Loucy (cell line): ENCODE measurements around the gene HMG20B.

Experiments
- H2AFZ ChIP-seq: fragments of 200-600 bp; sonication (generic); 2 replicates; pipeline ENCODE4 v1.6.0; 2016; ENCODE audit warnings: antibody characterized with exemption, mild to moderate bottlenecking, low read length, moderate library complexity
- H3F3A ChIP-seq: fragments of 200-600 bp; 2 replicates; pipeline ENCODE4 v1.6.0; 2016; ENCODE audit warnings: antibody characterized with exemption, low read depth, mild to moderate bottlenecking
- H3K27me3 ChIP-seq: fragments of 200-600 bp; sonication (generic); 2 replicates; pipeline ENCODE4 v1.6.1; 2014; ENCODE audit warnings: low read length, mild to moderate bottlenecking; ENCODE audit not compliant: insufficient read depth, poor library complexity, severe bottlenecking
- H3K36me3 ChIP-seq: fragments of 200-600 bp; sonication (generic); 2 replicates; pipeline ENCODE4 v1.6.1; 2016; ENCODE audit warnings: low read length; ENCODE audit not compliant: insufficient read depth
- H3K4me1 ChIP-seq: fragments of 200-600 bp; sonication (generic); 2 replicates; pipeline ENCODE4 v1.5.1; 2014; ENCODE audit warnings: low read length, mild to moderate bottlenecking; ENCODE audit not compliant: insufficient read depth, poor library complexity, severe bottlenecking
- H3K4me2 ChIP-seq: fragments of 200-600 bp; sonication (generic); 2 replicates; pipeline ENCODE4 v1.6.0; 2014; ENCODE audit warnings: antibody characterized with exemption, low read length, low read depth, mild to moderate bottlenecking; ENCODE audit not compliant: poor library complexity, severe bottlenecking
- H3K4me3 ChIP-seq: fragments of 200-600 bp; sonication (generic); 2 replicates; pipeline ENCODE4 v1.5.1; 2014; ENCODE audit warnings: low read length, mild to moderate bottlenecking, mixed read lengths; ENCODE audit not compliant: poor library complexity, severe bottlenecking
- H3K79me2 ChIP-seq: fragments of 200-600 bp; sonication (generic); 2 replicates; pipeline ENCODE4 v1.6.1; 2014; ENCODE audit warnings: low read length; ENCODE audit not compliant: insufficient read depth
- H3K9ac ChIP-seq: fragments of 200-600 bp; sonication (generic); 2 replicates; pipeline ENCODE4 v1.6.0; 2014; ENCODE audit warnings: mild to moderate bottlenecking, low read depth, low read length, moderate library complexity; ENCODE audit not compliant: poor library complexity, severe bottlenecking
- H3K9me2 ChIP-seq: fragments of 200-600 bp; sonication (generic); replicated peaks from 2 replicates; pipeline ENCODE4 v1.6.1; 2016; ENCODE audit warnings: low read depth, low read length, mixed read lengths
- H3K9me3 ChIP-seq: fragments of 200-600 bp; sonication (generic); 2 replicates; pipeline ENCODE4 v1.6.1; 2014; ENCODE audit warnings: mild to moderate bottlenecking, antibody characterized with exemption, low read length, low read depth; ENCODE audit not compliant: insufficient read depth
- H4K20me1 ChIP-seq: fragments of 200-600 bp; sonication (generic); 2 replicates; pipeline ENCODE4 v1.6.0; 2014; ENCODE audit warnings: antibody characterized with exemption, low read length, mild to moderate bottlenecking; ENCODE audit not compliant: insufficient read depth, poor library complexity, severe bottlenecking
- CTCF ChIP-seq: fragments of 200-600 bp; sonication (generic); conservative IDR thresholded peaks from 2 replicates; pipeline ENCODE4 v1.5.1; 2014; ENCODE audit warnings: mild to moderate bottlenecking, antibody characterized with exemption, low read length
- EZH2phosphoT487 ChIP-seq: fragments of 200-600 bp; IDR thresholded peaks from 2 replicates; pipeline ENCODE4 v1.6.1; 2018; ENCODE audit warnings: antibody characterized with exemption, mild to moderate bottlenecking, moderate library complexity, borderline replicate concordance

Gene HMG20B

DNA sequence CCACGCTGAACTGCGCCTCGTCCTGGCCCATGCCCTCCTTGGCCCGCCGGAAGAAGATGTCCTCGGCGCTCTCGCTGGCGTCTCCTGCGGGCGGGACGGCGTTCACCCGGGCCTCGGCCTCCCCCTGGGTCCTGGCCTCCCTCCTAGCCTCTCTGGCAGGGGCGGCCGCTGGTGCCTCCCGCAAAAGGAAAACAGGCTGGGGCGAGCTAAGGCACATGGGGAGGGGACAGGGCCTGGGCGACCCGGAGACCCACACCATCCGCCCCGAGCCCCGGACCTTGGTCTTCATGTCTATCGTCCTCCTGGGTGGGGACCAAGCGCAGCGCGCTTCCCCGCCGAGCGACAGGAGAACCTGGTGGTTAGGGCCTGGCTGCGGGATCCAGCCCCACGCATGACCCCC is 39.6 kb downstream of the HMG20B start:
- Histone ChIP-seq H3K4me2 (no peak overlapping the region), H2AFZ (no peak overlapping the region), H3F3A (no peaks in the 10 kb centered on the region), H3K9me3 (no peaks in the 10 kb centered on the region), H3K9ac (no peak overlapping the region), H3K27me3 (no peaks in the 10 kb centered on the region), H4K20me1 (no peaks in the 10 kb centered on the region), H3K36me3 (peaks cover 7% of the 10 kb centered on the region; the same call in 1 of the 2 replicates), H3K79me2 (no peaks in the 10 kb centered on the region), H3K9me2 (no peaks in the 10 kb centered on the region), H3K4me3 (no peak overlapping the region), H3K4me1 (no peaks in the 10 kb centered on the region)
- TF ChIP-seq CTCF (no peak), EZH2phosphoT487 (no peak)

DNA sequence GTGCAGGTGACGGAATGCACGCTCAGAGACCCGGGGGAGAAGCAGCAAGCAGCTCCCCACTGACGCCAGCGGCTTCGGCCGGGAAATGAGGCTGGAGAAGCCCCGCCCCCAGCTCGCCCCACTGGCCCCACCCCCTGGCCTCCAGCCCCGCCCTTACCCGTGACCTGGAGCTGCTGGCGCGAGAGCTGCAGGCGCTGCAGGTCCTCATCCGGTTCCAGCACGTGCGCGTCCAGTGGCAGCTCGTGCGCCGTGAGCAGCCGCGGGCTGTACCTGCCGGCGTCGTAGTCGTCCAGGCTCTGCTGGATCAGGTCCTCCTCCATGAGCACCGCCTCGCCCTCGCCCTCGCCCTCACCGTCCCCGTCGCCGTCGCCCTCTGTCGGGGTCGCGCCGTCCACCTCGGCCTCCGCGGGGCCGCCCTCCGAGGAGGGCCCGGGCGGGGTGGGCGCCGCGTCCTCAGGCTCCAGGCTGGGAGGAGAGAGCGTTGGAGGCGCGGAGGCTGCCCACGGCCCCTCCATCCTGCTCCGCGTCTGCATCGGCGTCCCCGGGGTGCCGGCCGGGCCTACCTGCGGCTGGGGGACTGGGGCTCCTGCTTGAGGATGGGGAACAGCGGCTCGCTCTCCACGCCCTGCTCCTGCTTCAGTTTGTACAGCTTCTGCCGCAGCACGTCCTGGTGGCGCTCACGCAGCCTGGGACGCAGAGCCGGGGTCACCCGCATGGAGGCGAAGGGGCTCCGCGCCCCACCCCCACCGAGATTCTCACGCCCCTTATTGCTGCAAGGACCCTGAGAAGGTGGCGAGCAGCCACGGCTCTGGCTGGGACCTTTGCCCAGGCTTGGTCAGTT is 40.4 kb downstream of the HMG20B start:
- Histone ChIP-seq H3K9me2 (no peaks in the 10 kb centered on the region), H3F3A (no peaks in the 10 kb centered on the region), H3K9ac (no peak overlapping the region), H3K36me3 (peaks cover 7% of the 10 kb centered on the region; the same call in 1 of the 2 replicates), H3K4me3 (no peak overlapping the region), H3K79me2 (no peaks in the 10 kb centered on the region), H3K4me2 (no peak overlapping the region), H2AFZ (no peak overlapping the region), H4K20me1 (no peaks in the 10 kb centered on the region), H3K4me1 (no peaks in the 10 kb centered on the region), H3K27me3 (no peaks in the 10 kb centered on the region), H3K9me3 (no peaks in the 10 kb centered on the region)
- TF ChIP-seq CTCF (no peak), EZH2phosphoT487 (no peak)

- Histone ChIP-seq H3K36me3 (peaks cover 7% of the 10 kb centered on the region; the same call in 1 of the 2 replicates), H3K9me3 (no peaks in the 10 kb centered on the region)
These were observed 41.3 kb downstream of the HMG20B start for GRCh38 chr19:3613818-3614661.

More at GRCh38 chr19:3613818-3614661, 41.3 kb downstream of the HMG20B start:
- H3K79me2 ChIP-seq: no peaks in the 10 kb centered on the region
- H3K9me2 ChIP-seq: no peaks in the 10 kb centered on the region
- no peaks in the 10 kb centered on the region for H3K4me1 ChIP-seq
- no peaks in the 10 kb centered on the region for H3K27me3 ChIP-seq
- H3K4me3 ChIP-seq: no peak overlapping the region
- no peak for TF ChIP-seq CTCF
- no peak for TF ChIP-seq EZH2phosphoT487
- H3K9ac ChIP-seq: no peak overlapping the region
- no peak overlapping the region for H2AFZ ChIP-seq
- no peaks in the 10 kb centered on the region for H3F3A ChIP-seq
- H4K20me1 ChIP-seq: no peaks in the 10 kb centered on the region
- no peak overlapping the region for H3K4me2 ChIP-seq
